ENCODE data around the gene COPG1. TPM values are rescaled to one million over a fixed set of nuclear protein-coding genes. Genes with fewer than 3 reads are reported as not detected.

Gene COPG1
- total and polyA plus RNA-seq, 11 donors, result 78.6 to 121 (median 93.9) TPM

GRCh38 chr3:129278439-129278965 is 29.1 kb downstream of the COPG1 start, which contains the start of gene HMCES:
Gene HMCES, plus strand, starts transcription at chr3:129278870. Its CDS starts 863 bp downstream, at chr3:129279733.
- Histone ChIP-seq H3K36me3 (peaks cover 3 to 52% (median 45%) of the 10 kb centered on the region in 9 donors), H3K9me3 (no peaks in the 10 kb centered on the region), H3K27me3 (no peaks in the 10 kb centered on the region), H3K27ac (peak within 1 kb of the TSS; percentile 93 to 98 (median 96)), H3K4me3 (peak within 1 kb of the TSS; percentile 77 to 98 (median 91)), H3K4me1 (peaks cover 0 to 40% (median 17%) of the 10 kb centered on the region in 12 donors)
- no peak for TF ChIP-seq CTCF (IDR thresholded peaks at IDR 0.05)
- no peak for TF ChIP-seq POLR2A (IDR thresholded peaks at IDR 0.05)
- WGBS, 4 donors, result 0 to 2% (median 1%) methylated on average over 32 to 44 of the region's 44 CpGs
- ATAC-seq, result peak; percentile 94 to 98 (median 96)
- intact Hi-C loops (cut with DNase I), result loop anchor here in 7 of 10 donors (2.0 to 5.0 kb wide), 4 partner anchors 34 to 39 kb away; a partner anchor contains a TSS
- peak; percentile 95 to 98 (median 97) for DNase-seq

- Histone ChIP-seq H3K27ac (peak overlapping the region; percentile 93 to 98 (median 96)), H3K27me3 (no peaks in the 10 kb centered on the region), H3K9me3 (no peaks in the 10 kb centered on the region), H3K4me1 (peaks cover 0 to 40% (median 17%) of the 10 kb centered on the region in 12 donors), H3K36me3 (peaks cover 3 to 48% (median 38%) of the 10 kb centered on the region in 9 donors), H3K4me3 (peak overlapping the region; percentile 77 to 98 (median 91))
- DNase-seq (peak in 4 of 5 donors; percentile 15 to 73 (median 38)), ATAC-seq (peak; percentile 7 to 67 (median 41))
- intact Hi-C loops (cut with DNase I), result loop anchor here in 8 of 10 donors (1.0 to 5.0 kb wide), 5 partner anchors 33 to 38 kb away; a partner anchor contains a TSS
- TF ChIP-seq CTCF (IDR thresholded peaks at IDR 0.05) (no peak), POLR2A (IDR thresholded peaks at IDR 0.05) (peak; percentile 52 to 75)
- WGBS, 4 donors, result 1% methylated on average over 48 to 82 of the region's 82 CpGs
These were observed 29.8 kb downstream of the COPG1 start for GRCh38 chr3:129278966-129279906.

- H3K27ac ChIP-seq, result peak overlapping the region in 3 of 12 donors; percentile 95 to 98 (median 96)
- WGBS, 4 donors, result 70 to 76% (median 74%) methylated on average over 2 of the region's 2 CpGs
- intact Hi-C loops (cut with DNase I), result no loop called here
- no peaks in the 10 kb centered on the region for H3K27me3 ChIP-seq
- DNase-seq (no peak), ATAC-seq (no peak)
- H3K4me1 ChIP-seq, result peaks cover 0 to 40% (median 17%) of the 10 kb centered on the region in 12 donors
- H3K4me3 ChIP-seq, result peak overlapping the region in 9 of 12 donors; percentile 77 to 98 (median 91)
- TF ChIP-seq CTCF (IDR thresholded peaks at IDR 0.05) (no peak), POLR2A (IDR thresholded peaks at IDR 0.05) (no peak)
- peaks cover 3 to 39% (median 28%) of the 10 kb centered on the region in 9 donors for H3K36me3 ChIP-seq
- no peaks in the 10 kb centered on the region for H3K9me3 ChIP-seq
These were observed 30.8 kb downstream of the COPG1 start for GRCh38 chr3:129280183-129280582.

- Histone ChIP-seq H3K9me3 (no peaks in the 10 kb centered on the region), H3K4me3 (no peak overlapping the region), H3K36me3 (peaks cover 0 to 27% (median 16%) of the 10 kb centered on the region in 9 donors), H3K27ac (no peak overlapping the region), H3K27me3 (no peaks in the 10 kb centered on the region), H3K4me1 (peaks cover 0 to 40% (median 17%) of the 10 kb centered on the region in 12 donors)
- intact Hi-C loops (cut with DNase I), result no loop called here
- TF ChIP-seq POLR2A (IDR thresholded peaks at IDR 0.05) (no peak), CTCF (IDR thresholded peaks at IDR 0.05) (no peak)
- 69 to 77% (median 73%) methylated on average over 5 of the region's 5 CpGs for WGBS, 4 donors
- no peak for ATAC-seq
- DNase-seq, result no peak
These were observed 32.3 kb downstream of the COPG1 start for GRCh38 chr3:129281726-129282125.
